Endothelial cell of umbilical vein (primary cell): Measurements from ENCODE around the gene PNKD. TPM values are rescaled to one million over a fixed set of nuclear protein-coding genes. Genes with fewer than 3 reads are reported as not detected.

Experiments used
- BruUV-seq: library from RNA; stranded (reverse); fragments of 400-500 nt; replicated peaks from 2 replicates; lab custom pipeline; 2021; lab: Mats Ljungman, UMichigan
- CTCF ChIA-PET: fragments of 300-600, 350-600 bp; sonication (Branson Sonifier 250); formaldehyde crosslinking; loops from one replicate; lab custom pipeline; 2021; ENCODE audit warnings: antibody characterized with exemption, inconsistent platforms; lab: Charles Lee
- POLR2A ChIA-PET: fragments of 300-600, 350-600 bp; sonication (Branson Sonifier 250); formaldehyde crosslinking; loops from one replicate; lab custom pipeline; 2021; ENCODE audit warnings: antibody characterized with exemption, inconsistent platforms; lab: Charles Lee
- DNase-seq: peaks from one replicate; pipeline ENCODE4 v3.0.0-alpha.2; 2011; ENCODE audit warnings: low read depth, low spot score
- FAIRE-seq: peaks from 2 replicates; lab custom pipeline; 2011; peaks lifted over from hg19 to GRCh38; lab: Jason Lieb, UNC
- H2AFZ ChIP-seq: 2 replicates; pipeline ENCODE4 v1.6.0; 2012; ENCODE audit warnings: low read depth, low read length, control low read depth, inconsistent platforms
- H3K27ac ChIP-seq: 2 replicates; pipeline ENCODE4 v1.5.1; 2011; ENCODE audit warnings: low read depth, mild to moderate bottlenecking, control low read depth, low read length, moderate library complexity; ENCODE audit not compliant: insufficient read depth
- H3K27me3 ChIP-seq, 2 experiments: 2 replicates each; pipeline versions ENCODE4 v1.6.0 to v1.6.1; 2011; ENCODE audit warnings: low read length in 2 of 2, mixed read lengths in 1 of 2; ENCODE audit not compliant: control insufficient read depth in 2 of 2, insufficient read depth in 2 of 2
- H3K36me3 ChIP-seq, 2 experiments: 2 replicates in 1 of 2; 3 replicates in 1 of 2; pipeline ENCODE4 v1.5.1; 2011; ENCODE audit warnings: low read length in 2 of 2, mild to moderate bottlenecking in 1 of 2, moderate library complexity in 1 of 2; ENCODE audit not compliant: control insufficient read depth in 2 of 2, insufficient read depth in 2 of 2; ENCODE audit errors: extremely low read depth in 1 of 2
- H3K4me1 ChIP-seq: 3 replicates; pipeline ENCODE4 v1.5.1; 2011; ENCODE audit warnings: mild to moderate bottlenecking, low read length; ENCODE audit not compliant: control insufficient read depth, insufficient read depth; ENCODE audit errors: extremely low read depth
- H3K4me2 ChIP-seq: 2 replicates; pipeline ENCODE4 v1.6.1; 2011; ENCODE audit warnings: low read length, control low read depth, mixed read lengths; ENCODE audit not compliant: insufficient read depth
- H3K4me3 ChIP-seq, 3 experiments: fragments of 200-600 bp in 1 of 3; sonication (generic), shearing (Covaris generic) in 1 of 3; replicated peaks in 1 of 3; 2 replicates each; pipeline ENCODE4 v1.5.1; 2011 to 2016; ENCODE audit warnings: control low read depth in 3 of 3, low read length in 3 of 3, mild to moderate bottlenecking in 2 of 3, inconsistent platforms in 1 of 3, low read depth in 1 of 3, moderate library complexity in 1 of 3; ENCODE audit not compliant: insufficient read depth in 1 of 3
- H3K79me2 ChIP-seq: 2 replicates; pipeline ENCODE4 v1.6.0; 2012; ENCODE audit warnings: low read length, inconsistent platforms; ENCODE audit not compliant: control insufficient read depth, insufficient read depth
- H3K9ac ChIP-seq: replicated peaks from 2 replicates; pipeline ENCODE3; 2011; ENCODE audit warnings: low read length, control low read depth; ENCODE audit not compliant: insufficient read depth; ENCODE audit errors: extremely low read depth
- H3K9me1 ChIP-seq: replicated peaks from 3 replicates; pipeline ENCODE4 v1.6.0; 2011; ENCODE audit warnings: mild to moderate bottlenecking, low read length; ENCODE audit not compliant: control insufficient read depth, insufficient read depth; ENCODE audit errors: extremely low read depth
- H3K9me3 ChIP-seq: replicated peaks from 2 replicates; pipeline ENCODE4 v1.5.1; 2012; ENCODE audit warnings: low read length, inconsistent platforms; ENCODE audit not compliant: control insufficient read depth, insufficient read depth
- H4K20me1 ChIP-seq: replicated peaks from 2 replicates; pipeline ENCODE3; 2011; ENCODE audit warnings: mild to moderate bottlenecking, low read length; ENCODE audit not compliant: control insufficient read depth, insufficient read depth; ENCODE audit errors: extremely low read depth
- EZH2 ChIP-seq: IDR thresholded peaks from 2 replicates; pipeline ENCODE4 v1.6.1; 2012; ENCODE audit warnings: borderline replicate concordance, low read depth, mild to moderate bottlenecking, moderate library complexity, low read length, inconsistent platforms; ENCODE audit not compliant: severe bottlenecking
- FOS ChIP-seq: IDR thresholded peaks from 2 replicates; pipeline ENCODE4 v1.6.1; 2011; ENCODE audit warnings: mild to moderate bottlenecking, low read length, moderate library complexity, borderline replicate concordance; ENCODE audit not compliant: insufficient read depth
- GATA2 ChIP-seq: IDR thresholded peaks from 2 replicates; pipeline ENCODE4 v1.7.0; 2011; ENCODE audit warnings: low read depth, mild to moderate bottlenecking, moderate library complexity, mixed read lengths, low read length; ENCODE audit not compliant: insufficient read length, insufficient read depth
- JUN ChIP-seq: IDR thresholded peaks from 2 replicates; pipeline ENCODE4 v1.6.1; 2011; ENCODE audit warnings: borderline replicate concordance, low read depth; ENCODE audit not compliant: insufficient read length, insufficient read depth
- MYC ChIP-seq: IDR thresholded peaks from one replicate; pipeline ENCODE4 v1.6.1; 2011; ENCODE audit warnings: mild to moderate bottlenecking, low read depth, low read length
- POLR2A ChIP-seq: IDR thresholded peaks from 2 replicates; pipeline ENCODE4 v1.6.1; 2012; ENCODE audit warnings: low read depth, mild to moderate bottlenecking, control low read depth, low read length
- POLR2AphosphoS5 ChIP-seq: IDR thresholded peaks from 2 replicates; pipeline ENCODE4 v1.6.1; 2012; ENCODE audit warnings: low read depth, mild to moderate bottlenecking, control low read depth, low read length, moderate library complexity; ENCODE audit not compliant: insufficient read depth
- dilution Hi-C: fragments of 300-500 bp; cut with MboI; formaldehyde crosslinking; loops from one replicate; pipeline ENCODE4 v1.15.0; 2019; ENCODE audit warnings: low sequenced_read_pairs; ENCODE audit not compliant: extremely low pct_ligation_motif_present
- intact Hi-C: fragments of 100-400 bp; cut with micrococcal nuclease; formaldehyde crosslinking; loops from one replicate; pipeline ENCODE4 v1.10.0; 2022
- polyA plus RNA-seq, 4 experiments: library from polyadenylated mRNA; depleted of rRNA in 3 of 4; stranded (reverse) in 3 of 4; unstranded in 1 of 4; fragments of >200 nt; gene quantifications; 2 replicates each; pipeline versions ENCODE4 v1.2.1 to v1.2.3, GENCODE V29; 2011 to 2012; ENCODE audit warnings: missing spikeins in 1 of 4
- total RNA-seq: library from RNA; stranded (reverse); gene quantifications from 2 replicates; pipeline ENCODE4 v1.2.3, GENCODE V29; 2021
- TF ChIP-seq, protein P1 (sequence below): IDR thresholded peaks from 2 replicates; pipeline ENCODE4 v1.6.1; 2011; ENCODE audit not compliant: insufficient read depth, insufficient read length
- TF ChIP-seq, protein P2 (sequence below), 2 donors: IDR thresholded peaks; 1 replicate in 1 of 2; 2 replicates in 1 of 2; pipeline ENCODE4 v1.5.1; 2011; ENCODE audit warnings: low read length in 2 of 2, mild to moderate bottlenecking in 2 of 2, moderate library complexity in 2 of 2, control low read depth in 1 of 2, inconsistent platforms in 1 of 2, low read depth in 1 of 2; ENCODE audit not compliant: insufficient read depth in 1 of 2; ENCODE audit errors: extremely low read depth in 1 of 2

PNKD gene
- total and polyA plus RNA-seq, 2 donors (not counting 3 experiments of a cell fraction or from before 2014, with no cell fraction given), result 56.1 to 88.3 TPM

DNA sequence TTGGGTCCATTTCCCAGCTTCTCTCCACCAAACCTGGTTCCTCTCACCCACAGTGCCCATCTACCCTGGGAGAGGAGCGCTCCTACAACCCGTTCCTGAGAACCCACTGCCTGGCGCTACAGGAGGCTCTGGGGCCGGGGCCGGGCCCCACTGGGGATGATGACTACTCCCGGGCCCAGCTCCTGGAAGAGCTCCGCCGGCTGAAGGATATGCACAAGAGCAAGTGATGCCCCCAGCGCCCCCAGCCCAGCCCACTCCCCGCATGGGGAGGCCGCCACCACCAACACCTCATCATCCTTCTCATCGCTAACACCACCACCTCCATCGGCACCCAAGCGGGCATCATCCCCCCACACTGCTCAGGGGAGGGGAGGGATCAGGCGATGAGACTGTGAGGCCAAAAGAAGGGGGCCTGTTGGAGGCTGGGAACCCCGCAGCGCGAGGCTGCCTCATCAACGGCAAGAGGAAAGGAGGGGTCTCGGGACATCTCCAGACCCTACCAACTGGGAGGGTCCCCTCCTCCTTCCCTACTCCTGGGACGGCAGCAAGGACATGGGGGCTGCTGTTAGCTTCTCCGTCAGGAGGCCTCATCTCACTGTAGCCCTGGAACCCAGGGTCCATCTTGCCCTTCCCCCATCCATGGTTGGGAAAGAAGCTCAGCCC lies 74.6 kb downstream of the PNKD start:
- POLR2A ChIA-PET, result no interaction called here
- TF ChIP-seq, protein P1, sequence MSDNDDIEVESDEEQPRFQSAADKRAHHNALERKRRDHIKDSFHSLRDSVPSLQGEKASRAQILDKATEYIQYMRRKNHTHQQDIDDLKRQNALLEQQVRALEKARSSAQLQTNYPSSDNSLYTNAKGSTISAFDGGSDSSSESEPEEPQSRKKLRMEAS, result no peak
- TF ChIP-seq POLR2A (no peak), MYC (no peak), POLR2AphosphoS5 (no peak), EZH2 (no peak), GATA2 (no peak), JUN (no peak), FOS (no peak)
- TF ChIP-seq, protein P2, sequence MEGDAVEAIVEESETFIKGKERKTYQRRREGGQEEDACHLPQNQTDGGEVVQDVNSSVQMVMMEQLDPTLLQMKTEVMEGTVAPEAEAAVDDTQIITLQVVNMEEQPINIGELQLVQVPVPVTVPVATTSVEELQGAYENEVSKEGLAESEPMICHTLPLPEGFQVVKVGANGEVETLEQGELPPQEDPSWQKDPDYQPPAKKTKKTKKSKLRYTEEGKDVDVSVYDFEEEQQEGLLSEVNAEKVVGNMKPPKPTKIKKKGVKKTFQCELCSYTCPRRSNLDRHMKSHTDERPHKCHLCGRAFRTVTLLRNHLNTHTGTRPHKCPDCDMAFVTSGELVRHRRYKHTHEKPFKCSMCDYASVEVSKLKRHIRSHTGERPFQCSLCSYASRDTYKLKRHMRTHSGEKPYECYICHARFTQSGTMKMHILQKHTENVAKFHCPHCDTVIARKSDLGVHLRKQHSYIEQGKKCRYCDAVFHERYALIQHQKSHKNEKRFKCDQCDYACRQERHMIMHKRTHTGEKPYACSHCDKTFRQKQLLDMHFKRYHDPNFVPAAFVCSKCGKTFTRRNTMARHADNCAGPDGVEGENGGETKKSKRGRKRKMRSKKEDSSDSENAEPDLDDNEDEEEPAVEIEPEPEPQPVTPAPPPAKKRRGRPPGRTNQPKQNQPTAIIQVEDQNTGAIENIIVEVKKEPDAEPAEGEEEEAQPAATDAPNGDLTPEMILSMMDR (IDR thresholded peaks at IDR 0.05; ENCODE audit: extremely low read depth in 1 of 2, insufficient read depth in 1 of 2, low read depth in 1 of 2, low read length in 2 of 2), result no peak
- dilution Hi-C loops, result no loop called here

More for the DNA sequence above, 74.6 kb downstream of the PNKD start:
- Histone ChIP-seq H3K36me3 (peaks cover 0 to 12% of the 10 kb centered on the region in 2 experiments), H3K4me3 (no peak overlapping the region), H3K79me2 (no peaks in the 10 kb centered on the region), H4K20me1 (no peaks in the 10 kb centered on the region), H3K27ac (no peak overlapping the region), H3K9ac (no peak overlapping the region), H3K27me3 (no peaks in the 10 kb centered on the region), H2AFZ (no peak overlapping the region), H3K4me1 (no peaks in the 10 kb centered on the region), H3K4me2 (no peak overlapping the region), H3K9me3 (no peaks in the 10 kb centered on the region), H3K9me1 (no peaks in the 10 kb centered on the region)
- DNase-seq (no peak), FAIRE-seq (no peak)
- CTCF ChIA-PET, result interaction anchor here (0.7 kb wide), 1 partner anchor 11 kb away, joined by 3 read pairs; no protein-coding TSS in a partner anchor
- intact Hi-C loops, result no loop called here
- BruUV-seq, result no TSS peak
